Cardiac muscle cell (in vitro differentiated cells and primary cell): ENCODE measurements around the gene ZNF565. TPM values are rescaled to one million over a fixed set of nuclear protein-coding genes. Genes with fewer than 3 reads are reported as not detected.

Source experiments
- DNase-seq, 2 donors: peaks; one replicate each; pipeline versions ENCODE4 v3.0.0 to v3.0.0-alpha.2; 2010 to 2017; ENCODE audit warnings: low read depth in 1 of 2, low spot score in 1 of 2
- H3K27ac ChIP-seq: fragments of 200-600 bp; sonication (generic); 2 replicates; pipeline ENCODE4 v1.5.1; 2016
- H3K27me3 ChIP-seq: fragments of 200-600 bp; sonication (generic); 2 replicates; pipeline ENCODE4 v1.6.0; 2016; ENCODE audit warnings: control low read depth
- H3K36me3 ChIP-seq: fragments of 200-600 bp; sonication (generic); 2 replicates; pipeline ENCODE4 v1.5.1; 2016; ENCODE audit warnings: control low read depth
- H3K4me1 ChIP-seq: fragments of 200-600 bp; sonication (generic); 2 replicates; pipeline ENCODE4 v1.8.1; 2017; ENCODE audit warnings: low read depth, mild to moderate bottlenecking, mixed run types
- H3K4me3 ChIP-seq: fragments of 200-600 bp; sonication (generic); 2 replicates; pipeline ENCODE4 v1.5.1; 2016; ENCODE audit warnings: mild to moderate bottlenecking
- H3K9me3 ChIP-seq: fragments of 200-600 bp; sonication (generic); 2 replicates; pipeline ENCODE4 v1.5.1; 2017; ENCODE audit warnings: low read depth, mild to moderate bottlenecking, control low read depth
- CTCF ChIP-seq: IDR thresholded peaks from 2 replicates; pipeline ENCODE4 v1.5.1; 2012; ENCODE audit warnings: low read depth, mild to moderate bottlenecking, low read length
- polyA plus RNA-seq: library from polyadenylated mRNA; unstranded; fragments of >200 nt; fragmentation: Nextera tagmentation; extraction: Ambion mirVana; gene quantifications from 2 replicates; pipeline ENCODE4 v1.2.1, GENCODE V29; 2016
- total RNA-seq: library from RNA; depleted of rRNA; stranded (reverse); fragments of >200 nt; gene quantifications from 2 replicates; pipeline ENCODE4 v1.2.3, GENCODE V29; 2016

The ZNF565 gene
- total and polyA plus RNA-seq, 2 experiments from 2014 or later: 1.2 to 4.4 TPM

- no peak within 1 kb of the TSS for H3K4me3 ChIP-seq
- TF ChIP-seq CTCF: no peak
- H3K9me3 ChIP-seq: no peaks in the 10 kb centered on the region
- peaks cover 13% of the 10 kb centered on the region for H3K36me3 ChIP-seq
- no peaks in the 10 kb centered on the region for H3K4me1 ChIP-seq
- H3K27ac ChIP-seq: no peak within 1 kb of the TSS
- H3K27me3 ChIP-seq: no peaks in the 10 kb centered on the region
- peak in 1 of 2 donors; percentile 74 for DNase-seq
Measured at GRCh38 chr19:36152352-36153091, 61.9 kb downstream of the ZNF565 start, which contains the start of gene COX7A1. Gene COX7A1, minus strand, starts transcription at chr19:36152447. Its CDS starts 40 bp downstream, at chr19:36152407.

GRCh38 chr19:36152019-36152351, 62.5 kb downstream of the ZNF565 start:
- peak in 1 of 2 donors; percentile 10 for DNase-seq
- no peak overlapping the region for H3K4me3 ChIP-seq
- TF ChIP-seq CTCF: no peak
- no peak overlapping the region for H3K27ac ChIP-seq
- H3K27me3 ChIP-seq: no peaks in the 10 kb centered on the region
- H3K4me1 ChIP-seq: no peaks in the 10 kb centered on the region
- no peaks in the 10 kb centered on the region for H3K9me3 ChIP-seq
- H3K36me3 ChIP-seq: peaks cover 16% of the 10 kb centered on the region

- Histone ChIP-seq H3K4me1 (no peaks in the 10 kb centered on the region), H3K27ac (no peak overlapping the region), H3K27me3 (no peaks in the 10 kb centered on the region), H3K9me3 (no peaks in the 10 kb centered on the region), H3K4me3 (no peak overlapping the region), H3K36me3 (peaks cover 18% of the 10 kb centered on the region)
- TF ChIP-seq CTCF: no peak
- peak in 1 of 2 donors; percentile 18 for DNase-seq
Measured at GRCh38 chr19:36151144-36152018, 63.1 kb downstream of the ZNF565 start.

- DNase-seq: no peak
- no peak overlapping the region for H3K27ac ChIP-seq
- no peak for TF ChIP-seq CTCF
- no peak overlapping the region for H3K4me3 ChIP-seq
- no peaks in the 10 kb centered on the region for H3K27me3 ChIP-seq
- H3K36me3 ChIP-seq: peaks cover 26% of the 10 kb centered on the region
- no peaks in the 10 kb centered on the region for H3K4me1 ChIP-seq
- H3K9me3 ChIP-seq: no peaks in the 10 kb centered on the region
Measured at GRCh38 chr19:36150586-36150985, 63.9 kb downstream of the ZNF565 start.

- no peaks in the 10 kb centered on the region for H3K9me3 ChIP-seq
- DNase-seq: no peak
- no peaks in the 10 kb centered on the region for H3K4me1 ChIP-seq
- no peaks in the 10 kb centered on the region for H3K27me3 ChIP-seq
- no peak overlapping the region for H3K4me3 ChIP-seq
- no peak for TF ChIP-seq CTCF
- no peak overlapping the region for H3K27ac ChIP-seq
- peaks cover 31% of the 10 kb centered on the region for H3K36me3 ChIP-seq
Measured at GRCh38 chr19:36149673-36150406, 64.6 kb downstream of the ZNF565 start.
